GM13977 (cell line): Measurements from ENCODE around the gene MYT1.

Experiments
- DNase-seq: peaks from one replicate; pipeline ENCODE4 v3.0.0; 2012; ENCODE audit warnings: low spot score
- in situ Hi-C: fragments of 300-500 bp; cut with MboI; formaldehyde crosslinking; loops from one replicate; pipeline ENCODE4 v1.12.0; 2022; ENCODE audit warnings: low sequenced_read_pairs, low pct_unique_long_range_greater_than_20kb, mixed read lengths, inconsistent platforms; ENCODE audit not compliant: unreplicated experiment
- TF ChIP-seq, protein P1 (sequence below): IDR thresholded peaks from 2 replicates; pipeline ENCODE4 v1.5.1; 2012; ENCODE audit warnings: mild to moderate bottlenecking, control low read depth; ENCODE audit not compliant: insufficient read depth; ENCODE audit errors: extremely low read depth, missing control alignments

Gene MYT1

GRCh38 chr20:64214952-64215351 is 50.7 kb downstream of the MYT1 start:
- no peak for DNase-seq
- TF ChIP-seq, protein P1, sequence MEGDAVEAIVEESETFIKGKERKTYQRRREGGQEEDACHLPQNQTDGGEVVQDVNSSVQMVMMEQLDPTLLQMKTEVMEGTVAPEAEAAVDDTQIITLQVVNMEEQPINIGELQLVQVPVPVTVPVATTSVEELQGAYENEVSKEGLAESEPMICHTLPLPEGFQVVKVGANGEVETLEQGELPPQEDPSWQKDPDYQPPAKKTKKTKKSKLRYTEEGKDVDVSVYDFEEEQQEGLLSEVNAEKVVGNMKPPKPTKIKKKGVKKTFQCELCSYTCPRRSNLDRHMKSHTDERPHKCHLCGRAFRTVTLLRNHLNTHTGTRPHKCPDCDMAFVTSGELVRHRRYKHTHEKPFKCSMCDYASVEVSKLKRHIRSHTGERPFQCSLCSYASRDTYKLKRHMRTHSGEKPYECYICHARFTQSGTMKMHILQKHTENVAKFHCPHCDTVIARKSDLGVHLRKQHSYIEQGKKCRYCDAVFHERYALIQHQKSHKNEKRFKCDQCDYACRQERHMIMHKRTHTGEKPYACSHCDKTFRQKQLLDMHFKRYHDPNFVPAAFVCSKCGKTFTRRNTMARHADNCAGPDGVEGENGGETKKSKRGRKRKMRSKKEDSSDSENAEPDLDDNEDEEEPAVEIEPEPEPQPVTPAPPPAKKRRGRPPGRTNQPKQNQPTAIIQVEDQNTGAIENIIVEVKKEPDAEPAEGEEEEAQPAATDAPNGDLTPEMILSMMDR = no peak
- in situ Hi-C loops = no loop called here

DNA sequence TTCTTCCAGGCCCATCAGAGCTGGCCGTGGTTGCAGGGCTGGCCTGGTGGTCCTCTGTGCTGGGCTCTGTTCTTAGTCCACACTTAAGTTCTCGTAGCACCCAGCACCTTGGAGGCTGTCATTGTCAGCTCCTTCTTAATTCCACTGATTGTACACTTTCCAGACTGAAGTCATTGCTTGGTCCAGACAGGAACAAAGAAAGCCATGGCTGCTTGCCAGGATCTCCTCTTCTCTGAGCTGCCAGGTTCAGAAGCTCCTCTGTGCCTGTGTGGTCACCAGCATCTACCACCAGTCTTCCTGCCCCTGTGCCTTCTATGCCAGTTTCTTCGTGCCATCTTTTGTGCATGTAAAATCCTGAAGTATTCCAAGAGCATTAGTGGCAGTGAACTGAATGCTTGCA is 51.8 kb downstream of the MYT1 start:
- TF ChIP-seq, protein P1 = no peak
- in situ Hi-C loops = no loop called here
- DNase-seq = no peak

- TF ChIP-seq, protein P1 = no peak
- DNase-seq = no peak
- in situ Hi-C loops = no loop called here
Observed at GRCh38 chr20:64216910-64217309, 52.7 kb downstream of the MYT1 start.

DNA sequence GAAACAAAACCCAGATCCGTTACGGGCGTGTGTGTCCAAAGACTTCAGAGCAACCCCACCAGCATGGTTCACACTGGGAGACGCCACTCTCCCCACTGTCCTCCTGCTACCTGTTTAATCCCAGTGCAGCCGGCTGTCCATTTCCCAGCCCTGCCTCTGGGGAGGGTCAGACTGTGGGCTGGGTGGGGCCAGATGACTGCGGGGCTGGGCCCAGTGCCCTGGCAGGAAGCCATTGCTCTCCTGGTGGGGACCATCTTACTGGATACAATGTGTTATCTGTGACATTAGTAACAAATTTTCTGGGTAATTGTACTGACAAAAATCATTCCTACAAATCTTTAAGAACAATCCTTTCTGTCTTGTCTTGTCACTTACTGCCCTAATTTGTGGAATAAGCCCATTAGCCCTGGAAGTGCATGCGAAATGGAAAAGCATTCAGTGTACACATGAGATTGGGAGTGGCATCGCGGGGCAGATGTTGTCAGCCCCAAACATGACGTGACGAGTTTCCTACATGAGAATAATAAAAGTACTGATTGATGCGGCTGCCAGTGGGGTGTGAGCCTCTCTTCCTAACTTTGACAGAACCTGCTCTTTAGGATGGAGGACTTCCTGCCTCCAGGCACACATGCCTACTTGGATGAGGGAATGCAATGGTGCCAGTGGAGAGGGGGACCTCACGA is 53.4 kb downstream of the MYT1 start:
- no peak for DNase-seq
- TF ChIP-seq, protein P1 = no peak
- in situ Hi-C loops = no loop called here

- TF ChIP-seq, protein P1 = no peak
- no peak for DNase-seq
- in situ Hi-C loops = no loop called here
Observed at GRCh38 chr20:64219202-64219601, 55.0 kb downstream of the MYT1 start.

DNA sequence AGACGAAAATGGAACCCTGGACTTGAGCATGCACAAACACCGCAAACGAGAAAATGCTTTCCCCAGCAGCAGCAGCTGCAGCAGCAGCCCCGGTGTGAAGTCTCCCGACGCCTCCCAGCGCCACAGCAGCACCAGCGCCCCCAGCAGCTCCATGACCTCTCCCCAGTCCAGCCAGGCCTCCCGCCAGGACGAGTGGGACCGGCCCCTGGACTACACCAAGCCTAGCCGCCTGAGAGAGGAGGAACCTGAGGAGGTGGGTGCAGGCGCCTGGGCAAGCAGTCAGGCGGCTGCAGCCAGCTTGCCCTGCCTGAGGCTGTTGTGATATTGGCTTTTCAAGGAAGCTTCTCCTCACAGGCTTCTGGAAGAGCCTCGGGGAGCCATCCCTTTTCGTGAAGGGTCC is 55.5 kb downstream of the MYT1 start:
- TF ChIP-seq, protein P1 = no peak
- in situ Hi-C loops = no loop called here
- no peak for DNase-seq

- in situ Hi-C loops = no loop called here
- TF ChIP-seq, protein P1 = no peak
- DNase-seq = no peak
Observed at GRCh38 chr20:64220420-64220819, 56.2 kb downstream of the MYT1 start.
